Panc1 (cell line): ENCODE measurements around the gene MX1. TPM values are rescaled to one million over a fixed set of nuclear protein-coding genes. Genes with fewer than 3 reads are reported as not detected.
"Not testable (repeated sequence)": the region's sequence is repeated elsewhere in the genome, so short reads cannot be mapped to it uniquely, and the experiment has no call there.

Experiments used
- ATAC-seq: fragments of 200-7000 bp; cut with Tn5 transposase; 2 replicates; pipeline ENCODE4 v1.9.1; 2020; ENCODE audit warnings: mild to moderate bottlenecking, moderate library complexity
- BruUV-seq: library from RNA; stranded (reverse); fragments of 400-500 nt; replicated peaks from 2 replicates; lab custom pipeline; 2021; lab: Mats Ljungman, UMichigan
- CTCF ChIA-PET: fragments of 300-600 bp; sonication (Branson Sonifier 250); formaldehyde crosslinking; loops from one replicate; lab custom pipeline; 2022; ENCODE audit warnings: antibody characterized with exemption; lab: Charles Lee
- POLR2A ChIA-PET: fragments of 300-600 bp; sonication (Branson Sonifier 250); formaldehyde crosslinking; loops from one replicate; lab custom pipeline; 2022; ENCODE audit warnings: antibody characterized with exemption; lab: Charles Lee
- DNase-seq: peaks from one replicate; pipeline ENCODE4 v3.0.0-alpha.2; 2010; ENCODE audit warnings: low read depth, low spot score
- H3K27ac ChIP-seq: 2 replicates; pipeline ENCODE4 v1.5.1; 2011; ENCODE audit warnings: mild to moderate bottlenecking, low read length, inconsistent platforms
- H3K27me3 ChIP-seq: fragments of 200-500 bp; sonication (Bioruptor generic); 2 replicates; pipeline ENCODE4 v1.6.0; 2014; ENCODE audit warnings: low read length, inconsistent platforms; ENCODE audit not compliant: control insufficient read depth, insufficient read depth
- H3K36me3 ChIP-seq: fragments of 200-500 bp; sonication (Bioruptor generic); 2 replicates; pipeline ENCODE4 v1.5.1; 2014; ENCODE audit warnings: inconsistent platforms, mild to moderate bottlenecking, low read length, moderate library complexity; ENCODE audit not compliant: control insufficient read depth, insufficient read depth
- H3K4me1 ChIP-seq: 2 replicates; pipeline ENCODE4 v1.5.1; 2011; ENCODE audit warnings: inconsistent platforms, mild to moderate bottlenecking, low read length, moderate library complexity; ENCODE audit not compliant: control insufficient read depth, insufficient read depth
- H3K4me3 ChIP-seq, 2 experiments: 2 replicates each; pipeline ENCODE4 v1.5.1; 2011 to 2012; ENCODE audit warnings: low read depth in 2 of 2, low read length in 2 of 2, mild to moderate bottlenecking in 2 of 2, inconsistent platforms in 1 of 2, moderate library complexity in 1 of 2
- H3K9me3 ChIP-seq: fragments of 200-500 bp; sonication (Bioruptor generic); 2 replicates; pipeline ENCODE4 v1.5.1; 2014; ENCODE audit warnings: low read depth, mild to moderate bottlenecking, inconsistent platforms, low read length, moderate library complexity; ENCODE audit not compliant: control insufficient read depth, insufficient read depth
- POLR2AphosphoS5 ChIP-seq: IDR thresholded peaks from 2 replicates; pipeline ENCODE4 v1.6.1; 2012; ENCODE audit warnings: mild to moderate bottlenecking, low read depth, low read length, moderate library complexity
- SIN3A ChIP-seq: IDR thresholded peaks from 2 replicates; pipeline ENCODE4 v1.6.1; 2012; ENCODE audit warnings: low read depth, mild to moderate bottlenecking, low read length, moderate library complexity, borderline replicate concordance; ENCODE audit not compliant: insufficient read depth
- TCF7L2 ChIP-seq: IDR thresholded peaks from 2 replicates; pipeline ENCODE4 v1.6.1; 2011; ENCODE audit warnings: mild to moderate bottlenecking, low read depth, low read length, inconsistent platforms
- in situ Hi-C: cut with HindIII; loops from 2 replicates; pipeline ENCODE4 v1.10.0; 2016; ENCODE audit warnings: low sequenced_read_pairs, low pct_unique_long_range_greater_than_20kb
- intact Hi-C: fragments of 100-400 bp; cut with micrococcal nuclease; formaldehyde crosslinking; loops from one replicate; pipeline ENCODE4 v1.10.0; 2022; ENCODE audit not compliant: unreplicated experiment
- total RNA-seq: library from RNA; stranded (reverse); gene quantifications from one replicate; pipeline ENCODE4 v1.2.1, GENCODE V29; 2021; ENCODE audit not compliant: unreplicated experiment
- TF ChIP-seq, protein P1 (sequence below): fragments of 450-650 bp; IDR thresholded peaks from 2 replicates; pipeline ENCODE4 v1.5.1; 2017; ENCODE audit warnings: mild to moderate bottlenecking
- TF ChIP-seq, protein P2 (sequence below), 2 experiments: IDR thresholded peaks; 2 replicates each; pipeline ENCODE4 v1.6.1; 2011 to 2012; ENCODE audit warnings: low read depth in 2 of 2, control low read depth in 1 of 2, low read length in 1 of 2, mild to moderate bottlenecking in 1 of 2, moderate library complexity in 1 of 2; ENCODE audit not compliant: insufficient read depth in 1 of 2

Gene MX1
- total RNA-seq, 1 experiment from 2014 or later: 7.8 TPM

DNA sequence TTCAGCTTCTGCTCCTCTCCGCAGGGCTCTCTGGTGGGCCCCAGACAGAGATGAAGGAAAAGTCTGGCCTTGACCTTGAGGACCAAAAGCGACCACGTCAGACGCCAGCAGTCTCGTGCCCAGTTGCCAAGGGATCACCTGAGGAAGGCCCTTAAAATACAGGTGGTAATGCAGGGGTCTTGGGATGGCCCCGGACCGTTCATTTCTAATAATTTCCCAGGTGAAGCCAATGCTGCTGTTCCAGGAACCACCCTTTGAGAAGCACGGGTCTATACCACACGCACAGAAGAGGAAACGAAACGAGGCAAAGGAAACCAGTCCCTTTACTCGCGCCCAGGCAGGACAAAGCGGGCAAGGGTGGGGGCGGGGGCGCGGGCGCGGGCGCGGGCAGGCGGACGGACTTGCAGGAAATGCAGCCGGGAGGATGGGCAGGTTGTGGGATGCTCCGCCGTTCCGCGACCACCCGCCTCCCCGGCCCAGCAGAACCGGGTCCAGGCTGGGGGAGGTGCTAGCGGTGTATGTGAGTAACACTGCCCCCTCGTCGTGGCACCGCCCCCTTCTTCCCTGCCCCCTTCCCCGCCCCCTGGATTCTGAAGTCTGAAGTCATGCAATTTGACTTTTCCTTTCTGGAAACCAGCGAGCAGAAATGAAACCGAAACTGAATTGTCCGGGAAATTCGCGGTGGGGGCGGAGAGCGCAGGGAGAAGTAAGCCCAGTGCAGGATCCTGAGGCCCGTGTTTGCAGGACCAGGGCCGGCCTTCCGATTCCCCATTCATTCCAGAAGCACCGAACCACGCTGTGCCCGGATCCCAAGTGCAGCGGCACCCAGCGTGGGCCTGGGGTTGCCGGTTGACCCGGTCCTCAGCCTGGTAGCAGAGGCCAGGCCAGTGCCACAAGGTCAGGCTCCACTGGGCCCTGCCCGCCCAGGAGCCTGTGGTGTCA is 5.8 kb upstream of the MX1 start:
- Histone ChIP-seq H3K4me3 (peak overlapping the region; percentile 46 to 60), H3K27me3 (no peaks in the 10 kb centered on the region), H3K9me3 (no peaks in the 10 kb centered on the region), H3K4me1 (no peaks in the 10 kb centered on the region), H3K36me3 (no peaks in the 10 kb centered on the region), H3K27ac (peak overlapping the region; percentile 62)
- BruUV-seq: no TSS peak
- ChIA-PET POLR2A (no interaction called here), CTCF (no interaction called here)
- DNase-seq (peak; percentile 12), ATAC-seq (peak; percentile 86)
- TF ChIP-seq TCF7L2 (no peak), SIN3A (no peak), POLR2AphosphoS5 (no peak)
- TF ChIP-seq, protein P1, sequence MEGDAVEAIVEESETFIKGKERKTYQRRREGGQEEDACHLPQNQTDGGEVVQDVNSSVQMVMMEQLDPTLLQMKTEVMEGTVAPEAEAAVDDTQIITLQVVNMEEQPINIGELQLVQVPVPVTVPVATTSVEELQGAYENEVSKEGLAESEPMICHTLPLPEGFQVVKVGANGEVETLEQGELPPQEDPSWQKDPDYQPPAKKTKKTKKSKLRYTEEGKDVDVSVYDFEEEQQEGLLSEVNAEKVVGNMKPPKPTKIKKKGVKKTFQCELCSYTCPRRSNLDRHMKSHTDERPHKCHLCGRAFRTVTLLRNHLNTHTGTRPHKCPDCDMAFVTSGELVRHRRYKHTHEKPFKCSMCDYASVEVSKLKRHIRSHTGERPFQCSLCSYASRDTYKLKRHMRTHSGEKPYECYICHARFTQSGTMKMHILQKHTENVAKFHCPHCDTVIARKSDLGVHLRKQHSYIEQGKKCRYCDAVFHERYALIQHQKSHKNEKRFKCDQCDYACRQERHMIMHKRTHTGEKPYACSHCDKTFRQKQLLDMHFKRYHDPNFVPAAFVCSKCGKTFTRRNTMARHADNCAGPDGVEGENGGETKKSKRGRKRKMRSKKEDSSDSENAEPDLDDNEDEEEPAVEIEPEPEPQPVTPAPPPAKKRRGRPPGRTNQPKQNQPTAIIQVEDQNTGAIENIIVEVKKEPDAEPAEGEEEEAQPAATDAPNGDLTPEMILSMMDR: no peak
- TF ChIP-seq, protein P2, sequence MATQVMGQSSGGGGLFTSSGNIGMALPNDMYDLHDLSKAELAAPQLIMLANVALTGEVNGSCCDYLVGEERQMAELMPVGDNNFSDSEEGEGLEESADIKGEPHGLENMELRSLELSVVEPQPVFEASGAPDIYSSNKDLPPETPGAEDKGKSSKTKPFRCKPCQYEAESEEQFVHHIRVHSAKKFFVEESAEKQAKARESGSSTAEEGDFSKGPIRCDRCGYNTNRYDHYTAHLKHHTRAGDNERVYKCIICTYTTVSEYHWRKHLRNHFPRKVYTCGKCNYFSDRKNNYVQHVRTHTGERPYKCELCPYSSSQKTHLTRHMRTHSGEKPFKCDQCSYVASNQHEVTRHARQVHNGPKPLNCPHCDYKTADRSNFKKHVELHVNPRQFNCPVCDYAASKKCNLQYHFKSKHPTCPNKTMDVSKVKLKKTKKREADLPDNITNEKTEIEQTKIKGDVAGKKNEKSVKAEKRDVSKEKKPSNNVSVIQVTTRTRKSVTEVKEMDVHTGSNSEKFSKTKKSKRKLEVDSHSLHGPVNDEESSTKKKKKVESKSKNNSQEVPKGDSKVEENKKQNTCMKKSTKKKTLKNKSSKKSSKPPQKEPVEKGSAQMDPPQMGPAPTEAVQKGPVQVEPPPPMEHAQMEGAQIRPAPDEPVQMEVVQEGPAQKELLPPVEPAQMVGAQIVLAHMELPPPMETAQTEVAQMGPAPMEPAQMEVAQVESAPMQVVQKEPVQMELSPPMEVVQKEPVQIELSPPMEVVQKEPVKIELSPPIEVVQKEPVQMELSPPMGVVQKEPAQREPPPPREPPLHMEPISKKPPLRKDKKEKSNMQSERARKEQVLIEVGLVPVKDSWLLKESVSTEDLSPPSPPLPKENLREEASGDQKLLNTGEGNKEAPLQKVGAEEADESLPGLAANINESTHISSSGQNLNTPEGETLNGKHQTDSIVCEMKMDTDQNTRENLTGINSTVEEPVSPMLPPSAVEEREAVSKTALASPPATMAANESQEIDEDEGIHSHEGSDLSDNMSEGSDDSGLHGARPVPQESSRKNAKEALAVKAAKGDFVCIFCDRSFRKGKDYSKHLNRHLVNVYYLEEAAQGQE (IDR thresholded peaks at IDR 0.05; ENCODE audit: insufficient read depth in 1 of 2, low read depth in 2 of 2, low read length in 1 of 2): no peak
- intact Hi-C loops (no loop called here), in situ Hi-C loops (no loop called here)

DNA sequence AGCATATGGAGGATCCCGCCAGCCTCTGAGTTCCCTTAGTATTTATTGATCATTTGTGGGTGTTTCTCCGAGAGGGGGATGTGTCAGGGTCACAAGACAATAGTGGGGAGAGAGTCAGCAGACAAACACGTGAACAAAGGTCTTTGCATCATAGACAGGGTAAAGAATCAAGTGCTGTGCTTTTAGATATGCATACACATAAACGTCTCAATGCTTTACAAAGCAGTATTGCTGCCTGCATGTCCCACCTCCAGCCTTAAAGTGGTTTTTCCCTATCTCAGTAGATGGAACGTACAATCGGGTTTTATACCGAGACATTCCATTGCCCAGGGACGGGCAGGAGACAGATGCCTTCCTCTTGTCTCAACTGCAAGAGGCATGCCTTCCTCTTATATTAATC is 5.0 kb upstream of the MX1 start:
- H3K4me3 ChIP-seq: peak overlapping the region; percentile 46 to 60; a peak in 2 of 4 replicates
- POLR2A ChIA-PET, H3K9me3 ChIP-seq, H3K4me1 ChIP-seq, H3K27me3 ChIP-seq, BruUV-seq, H3K36me3 ChIP-seq, DNase-seq, CTCF ChIA-PET, intact Hi-C loops, in situ Hi-C loops, H3K27ac ChIP-seq, ATAC-seq: not testable (repeated sequence)
